C4-2B (cell line): Measurements from ENCODE around the gene SCGB3A2.

Experiments used
- CTCF ChIP-seq: fragments of 450-650 bp; conservative IDR thresholded peaks from 2 replicates; pipeline ENCODE4 v1.5.1; 2017; ENCODE audit warnings: mild to moderate bottlenecking
- ZFX ChIP-seq: fragments of 450-650 bp; IDR thresholded peaks from 2 replicates; pipeline ENCODE4 v1.6.1; 2017

- TF ChIP-seq CTCF, result no peak
- no peak for TF ChIP-seq ZFX
These were observed 25.0 kb upstream of the SCGB3A2 start for GRCh38 chr5:147853372-147853987.
